ENCODE results near the gene GABBR2.

Gene GABBR2

GRCh38 chr9:98332405-98332831 is 376.3 kb downstream of the GABBR2 start:
- no peak for DNase-seq (ENCODE audit: low spot score)
- H3K4me1 ChIP-seq (ENCODE audit: insufficient read depth, poor library complexity, severe bottlenecking): peaks cover 11% of the 10 kb centered on the region
- no peaks in the 10 kb centered on the region for H3K36me3 ChIP-seq (ENCODE audit: low read depth)
- no peak overlapping the region for H3K4me3 ChIP-seq (ENCODE audit: severe bottlenecking)
- no peak for TF ChIP-seq CTCF (IDR thresholded peaks at IDR 0.05; ENCODE audit: poor library complexity, severe bottlenecking)
- no peak for ATAC-seq (ENCODE audit: low read depth)
- no peak overlapping the region for H3K27ac ChIP-seq (ENCODE audit: poor library complexity, severe bottlenecking)
- no peaks in the 10 kb centered on the region for H3K27me3 ChIP-seq (ENCODE audit: insufficient read depth, poor library complexity, severe bottlenecking)
- H3K9me3 ChIP-seq (ENCODE audit: severe bottlenecking): no peaks in the 10 kb centered on the region

GRCh38 chr9:98331536-98332259 is 377.0 kb downstream of the GABBR2 start:
- no peaks in the 10 kb centered on the region for H3K36me3 ChIP-seq (ENCODE audit: low read depth)
- DNase-seq (ENCODE audit: low spot score) (no peak), ATAC-seq (ENCODE audit: low read depth) (no peak)
- H3K27ac ChIP-seq (ENCODE audit: poor library complexity, severe bottlenecking): no peak overlapping the region
- H3K27me3 ChIP-seq (ENCODE audit: insufficient read depth, poor library complexity, severe bottlenecking): no peaks in the 10 kb centered on the region
- TF ChIP-seq CTCF (IDR thresholded peaks at IDR 0.05; ENCODE audit: poor library complexity, severe bottlenecking): no peak
- no peak overlapping the region for H3K4me3 ChIP-seq (ENCODE audit: severe bottlenecking)
- H3K4me1 ChIP-seq (ENCODE audit: insufficient read depth, poor library complexity, severe bottlenecking): peaks cover 11% of the 10 kb centered on the region
- H3K9me3 ChIP-seq (ENCODE audit: severe bottlenecking): no peaks in the 10 kb centered on the region

GRCh38 chr9:98330831-98331230 is 377.9 kb downstream of the GABBR2 start:
- Histone ChIP-seq H3K27ac (ENCODE audit: poor library complexity, severe bottlenecking) (no peak overlapping the region), H3K27me3 (ENCODE audit: insufficient read depth, poor library complexity, severe bottlenecking) (no peaks in the 10 kb centered on the region), H3K9me3 (ENCODE audit: severe bottlenecking) (no peaks in the 10 kb centered on the region), H3K36me3 (ENCODE audit: low read depth) (no peaks in the 10 kb centered on the region), H3K4me1 (ENCODE audit: insufficient read depth, poor library complexity, severe bottlenecking) (peaks cover 11% of the 10 kb centered on the region), H3K4me3 (ENCODE audit: severe bottlenecking) (no peak overlapping the region)
- DNase-seq (ENCODE audit: low spot score): no peak
- ATAC-seq (ENCODE audit: low read depth): no peak
- TF ChIP-seq CTCF (IDR thresholded peaks at IDR 0.05; ENCODE audit: poor library complexity, severe bottlenecking): no peak

- H3K27ac ChIP-seq (ENCODE audit: poor library complexity, severe bottlenecking): no peak overlapping the region
- no peaks in the 10 kb centered on the region for H3K36me3 ChIP-seq (ENCODE audit: low read depth)
- TF ChIP-seq CTCF (IDR thresholded peaks at IDR 0.05; ENCODE audit: poor library complexity, severe bottlenecking): no peak
- H3K27me3 ChIP-seq (ENCODE audit: insufficient read depth, poor library complexity, severe bottlenecking): no peaks in the 10 kb centered on the region
- H3K9me3 ChIP-seq (ENCODE audit: severe bottlenecking): no peaks in the 10 kb centered on the region
- DNase-seq (ENCODE audit: low spot score): no peak
- H3K4me1 ChIP-seq (ENCODE audit: insufficient read depth, poor library complexity, severe bottlenecking): peaks cover 11% of the 10 kb centered on the region
- no peak overlapping the region for H3K4me3 ChIP-seq (ENCODE audit: severe bottlenecking)
- no peak for ATAC-seq (ENCODE audit: low read depth)
These were observed 378.8 kb downstream of the GABBR2 start for GRCh38 chr9:98329904-98330303.

GRCh38 chr9:98329281-98329680 is 379.5 kb downstream of the GABBR2 start:
- no peak for TF ChIP-seq CTCF (IDR thresholded peaks at IDR 0.05; ENCODE audit: poor library complexity, severe bottlenecking)
- ATAC-seq (ENCODE audit: low read depth) (no peak), DNase-seq (ENCODE audit: low spot score) (no peak)
- Histone ChIP-seq H3K27ac (ENCODE audit: poor library complexity, severe bottlenecking) (no peak overlapping the region), H3K4me1 (ENCODE audit: insufficient read depth, poor library complexity, severe bottlenecking) (peaks cover 15% of the 10 kb centered on the region), H3K36me3 (ENCODE audit: low read depth) (no peaks in the 10 kb centered on the region), H3K9me3 (ENCODE audit: severe bottlenecking) (no peaks in the 10 kb centered on the region), H3K27me3 (ENCODE audit: insufficient read depth, poor library complexity, severe bottlenecking) (no peaks in the 10 kb centered on the region), H3K4me3 (ENCODE audit: severe bottlenecking) (no peak overlapping the region)
